Activated CD8-positive, alpha-beta memory T cell treated with anti-CD3 and anti-CD28 coated beads, Interleukin-2, amount 50 U/mL, for 24 hours (primary cell): ENCODE measurements around the gene ESPL1.

ENCODE experiments used
- DNase-seq: peaks from one replicate; pipeline ENCODE4 v3.0.0-alpha.2; 2020; ENCODE audit errors: extremely low read depth

Gene ESPL1

DNA sequence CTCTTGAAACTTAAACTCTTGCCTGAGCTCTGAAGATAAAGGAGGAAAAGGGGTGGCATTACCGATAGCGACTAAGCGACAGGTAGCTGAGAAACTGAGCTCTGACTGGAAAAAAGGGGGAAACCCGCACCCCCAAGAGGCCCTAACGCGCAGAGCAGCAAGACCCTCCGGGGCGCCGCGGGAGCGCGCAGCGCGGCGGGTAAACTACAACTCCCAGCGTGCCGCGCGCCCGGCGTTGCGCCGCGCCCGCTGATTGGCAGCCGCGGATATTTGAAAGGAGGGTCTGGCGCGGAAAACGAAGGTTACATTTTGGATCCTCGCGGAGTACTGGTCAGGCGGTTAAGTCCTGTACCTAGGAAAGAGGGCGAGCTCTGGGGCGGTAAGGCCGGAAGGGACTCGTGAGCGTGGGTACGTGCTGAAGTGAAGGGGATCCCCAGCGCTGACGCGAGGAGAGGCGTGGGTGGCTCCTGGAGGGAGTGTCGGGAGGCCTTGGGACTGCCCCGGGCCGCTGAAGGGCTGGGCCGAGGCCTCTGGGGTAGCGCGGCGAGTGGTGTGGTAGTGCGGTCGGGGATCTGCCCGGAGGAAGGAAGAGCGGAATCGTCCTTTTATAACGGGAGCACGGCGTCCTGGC lies at the start of gene ESPL1:
ESPL1 (plus strand) TSS at position 301 of the 631 bp plus-strand sequence. CDS start 468 bp downstream, outside the sequence.
- peak; percentile 52 for DNase-seq

DNA sequence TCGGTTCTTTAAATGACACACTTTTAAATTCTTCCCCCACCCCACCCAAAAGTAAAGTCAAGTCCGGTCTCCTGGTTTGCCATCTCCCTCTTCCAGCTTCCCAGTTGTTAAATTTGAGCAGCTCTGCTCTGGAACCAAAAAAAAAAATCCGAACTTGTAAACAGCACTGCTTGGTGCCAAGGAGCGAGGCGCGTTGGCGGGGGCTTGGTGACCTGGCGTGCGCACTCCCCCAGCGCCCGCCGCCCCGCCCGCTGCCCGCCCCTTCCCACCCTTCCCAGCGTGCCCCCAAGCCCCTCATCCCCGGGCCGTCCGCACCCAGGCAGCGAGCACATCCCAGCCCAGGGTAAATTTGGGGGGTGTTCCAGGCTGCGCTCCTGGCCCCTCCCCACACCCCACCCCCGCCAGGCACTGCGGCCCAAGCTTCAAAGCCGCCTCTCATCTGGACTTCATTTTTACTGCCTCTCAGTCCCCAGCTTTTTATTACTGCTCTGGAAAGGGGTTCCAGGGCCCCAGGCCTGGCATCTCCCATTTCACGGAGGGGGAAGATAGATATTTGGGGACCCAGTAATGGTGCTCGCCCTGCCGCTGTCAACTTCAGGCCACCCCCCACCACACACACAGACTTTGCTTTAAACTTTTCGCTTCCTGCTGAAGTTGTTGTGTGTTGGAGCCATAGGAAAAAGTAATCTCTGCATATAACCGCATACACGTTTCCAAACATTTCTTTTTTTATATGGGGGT lies 49.4 kb upstream of the ESPL1 start:
- no peak for DNase-seq

DNA sequence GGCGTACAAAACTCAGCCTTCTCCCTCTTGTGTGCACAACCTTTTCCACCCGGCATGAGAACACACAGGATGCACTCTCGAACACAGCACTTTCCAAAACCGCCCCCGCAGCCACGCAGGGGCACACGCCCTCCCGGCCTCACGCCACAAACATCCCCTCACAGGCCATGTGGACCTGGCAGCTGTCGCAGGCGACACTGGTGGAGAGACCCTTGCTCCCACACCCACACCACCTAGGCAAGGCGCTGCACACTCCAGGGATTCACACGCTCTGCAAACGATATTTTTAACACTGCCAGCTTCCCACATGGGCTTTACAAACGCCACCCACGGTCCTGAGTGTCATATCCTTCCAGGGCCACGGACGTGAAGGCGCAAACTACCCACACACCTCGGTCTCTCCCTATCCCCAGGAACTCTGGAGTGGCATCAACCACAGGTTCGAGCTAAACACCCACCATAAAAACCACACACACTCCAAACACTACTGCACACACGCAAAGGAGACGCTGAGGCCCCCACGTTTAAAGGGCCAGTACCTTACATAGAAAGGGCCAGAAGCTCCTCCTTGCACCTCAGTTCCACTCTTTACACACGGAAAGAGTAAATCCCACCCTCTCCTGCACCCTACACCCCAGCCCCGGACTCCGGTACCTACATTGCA lies 48.7 kb upstream of the ESPL1 start:
- no peak for DNase-seq

DNA sequence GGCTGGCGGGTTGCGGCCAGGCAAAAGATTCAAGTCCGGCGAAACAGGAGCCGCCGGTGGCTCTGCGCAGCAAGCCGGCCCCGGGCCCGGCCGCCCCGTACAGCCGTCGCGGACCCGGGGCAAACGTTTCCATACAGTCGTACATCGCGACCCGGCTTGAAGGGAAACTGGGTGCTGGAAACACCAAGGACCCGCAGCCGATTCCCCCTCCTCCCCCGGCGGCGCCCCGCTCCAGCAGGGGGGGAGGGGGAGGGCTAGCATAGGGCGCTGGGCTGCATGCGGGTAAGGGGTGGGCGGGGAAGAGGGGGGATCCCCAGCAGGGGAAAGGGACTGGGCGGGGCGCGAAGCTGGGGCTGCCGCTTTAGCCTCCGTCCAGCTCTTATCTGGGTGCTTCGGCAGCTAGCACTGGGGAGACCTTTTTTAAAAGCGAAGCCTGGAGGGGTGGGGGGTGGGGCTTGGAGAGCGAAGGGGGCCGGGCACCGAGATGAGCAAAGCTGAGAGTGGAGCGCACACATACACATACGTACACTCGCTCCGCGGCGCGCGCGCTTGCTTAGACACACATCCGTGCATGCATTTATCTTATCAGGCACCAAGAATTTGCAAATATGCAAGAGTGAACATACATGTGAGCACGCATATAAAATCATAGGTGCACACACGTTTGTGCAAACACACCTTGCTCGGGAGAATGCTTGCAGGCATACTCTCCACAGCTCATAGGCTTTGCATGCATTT lies 48.0 kb upstream of the ESPL1 start:
- no peak for DNase-seq

DNA sequence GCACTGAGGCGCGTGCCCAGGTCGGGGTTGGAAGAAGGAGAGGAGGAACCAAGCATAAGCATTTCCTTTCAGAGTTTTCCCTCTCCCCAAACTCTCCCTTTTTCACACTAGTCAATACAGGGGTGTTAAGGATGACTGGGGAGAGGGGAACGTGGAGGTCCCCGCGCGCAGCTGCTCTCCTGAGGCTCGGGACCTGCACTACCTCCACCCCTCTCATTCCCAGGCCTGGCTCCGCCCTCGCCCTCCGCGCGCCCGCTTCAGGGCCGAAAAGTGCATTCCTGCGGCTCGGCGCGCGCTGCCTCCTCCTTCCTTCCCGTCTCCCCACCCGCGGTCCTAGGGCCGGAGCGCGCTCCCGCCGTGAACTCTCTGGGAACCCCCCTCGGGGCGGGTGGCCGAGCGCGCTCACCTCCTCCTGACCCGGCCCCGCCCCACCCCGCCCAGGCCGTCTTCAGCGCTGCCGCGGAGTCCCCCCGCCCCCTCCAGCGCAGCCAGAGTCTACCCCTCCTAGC lies 47.4 kb upstream of the ESPL1 start:
- no peak for DNase-seq

DNA sequence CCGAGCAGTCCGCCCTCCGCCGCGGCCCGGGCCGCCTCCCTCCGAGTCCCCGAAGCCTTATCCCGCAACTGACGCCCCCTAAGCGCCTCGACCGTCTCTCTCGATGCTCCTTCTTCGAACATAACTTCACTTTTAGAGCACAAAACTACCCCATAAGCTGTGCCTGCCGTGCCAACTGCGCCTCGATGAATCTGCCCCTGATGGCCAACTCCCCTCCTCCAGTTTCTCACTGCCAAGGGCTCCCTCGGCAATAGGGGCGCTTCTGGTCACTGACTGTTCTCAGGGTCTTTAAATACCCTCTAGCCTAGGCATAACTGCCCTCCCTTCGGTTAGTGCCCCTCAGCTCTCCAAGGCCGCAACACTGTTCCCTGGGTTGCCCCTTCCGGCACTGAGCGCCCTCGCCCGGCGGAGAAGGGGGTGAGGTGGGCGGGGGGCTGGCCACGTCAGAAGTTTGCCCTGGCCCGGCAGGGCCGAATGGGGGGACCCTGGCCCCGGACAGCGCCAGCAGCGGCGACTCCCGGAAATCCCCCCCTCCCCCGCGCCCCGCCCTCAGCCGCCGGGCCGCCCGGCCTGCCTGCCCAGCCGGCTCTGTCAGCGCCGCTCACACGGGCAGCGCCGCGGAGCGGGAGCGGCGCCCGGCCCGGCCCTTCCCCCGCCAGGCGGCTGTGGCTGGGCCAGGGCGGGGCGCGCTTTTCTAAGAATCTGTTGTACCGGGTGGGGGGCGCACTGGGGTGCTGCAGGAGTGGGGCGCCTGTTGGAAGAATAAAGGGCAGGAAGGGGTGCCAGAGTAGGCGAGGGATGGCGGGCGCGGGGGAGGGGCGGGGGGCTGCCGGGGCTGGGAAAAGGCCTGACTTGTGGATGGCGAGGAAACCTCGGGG lies 46.7 kb upstream of the ESPL1 start:
- no peak for DNase-seq

DNA sequence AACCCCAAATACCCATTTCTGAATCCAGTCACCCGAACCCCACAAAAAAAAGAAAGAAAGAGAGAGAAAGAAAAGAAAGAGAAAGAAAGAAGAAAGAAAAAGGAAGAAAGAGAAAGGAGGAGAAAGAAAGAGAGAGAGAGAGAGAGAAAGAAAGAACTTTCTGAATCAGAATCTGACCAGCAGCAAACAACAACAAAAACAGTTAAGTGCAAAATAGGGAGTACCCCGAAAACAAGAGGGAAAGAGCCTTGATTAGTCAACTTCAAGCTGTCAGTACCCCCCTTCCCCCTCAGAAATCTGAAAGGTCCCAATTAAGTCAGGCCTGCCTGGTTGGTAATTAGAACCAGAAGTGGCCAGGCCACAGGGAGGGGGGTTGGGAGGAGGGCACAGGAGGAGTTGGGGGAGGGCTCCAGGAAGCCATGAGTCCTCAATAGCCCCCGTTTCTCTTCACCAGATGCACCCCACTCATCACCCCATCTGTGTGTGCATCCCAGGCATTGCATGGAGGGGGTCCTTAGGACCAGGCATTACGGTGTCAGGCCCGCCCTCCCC lies 45.9 kb upstream of the ESPL1 start:
- DNase-seq = no peak

DNA sequence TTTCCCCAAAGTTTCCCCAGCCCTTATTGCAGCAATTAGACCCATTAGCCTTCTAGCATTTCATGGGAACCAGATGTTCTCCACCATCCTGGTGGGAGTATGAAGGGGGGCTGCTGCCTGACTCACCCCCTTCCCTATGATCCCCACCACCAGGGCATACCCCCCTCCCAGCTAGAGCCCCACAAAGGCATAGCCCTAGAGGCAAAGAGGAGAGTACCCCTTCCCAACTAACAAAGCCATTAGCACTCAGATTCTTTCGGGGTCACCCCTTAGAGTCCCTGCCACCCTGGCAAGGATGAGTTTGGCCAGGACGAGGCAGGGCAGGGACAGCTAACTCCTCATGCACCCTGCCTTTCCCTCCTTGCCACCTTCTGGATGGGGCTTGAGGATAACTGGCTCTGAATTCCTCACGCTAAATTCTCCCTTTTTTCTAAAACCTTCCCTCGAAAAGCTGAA lies 45.3 kb upstream of the ESPL1 start:
- DNase-seq = no peak

DNA sequence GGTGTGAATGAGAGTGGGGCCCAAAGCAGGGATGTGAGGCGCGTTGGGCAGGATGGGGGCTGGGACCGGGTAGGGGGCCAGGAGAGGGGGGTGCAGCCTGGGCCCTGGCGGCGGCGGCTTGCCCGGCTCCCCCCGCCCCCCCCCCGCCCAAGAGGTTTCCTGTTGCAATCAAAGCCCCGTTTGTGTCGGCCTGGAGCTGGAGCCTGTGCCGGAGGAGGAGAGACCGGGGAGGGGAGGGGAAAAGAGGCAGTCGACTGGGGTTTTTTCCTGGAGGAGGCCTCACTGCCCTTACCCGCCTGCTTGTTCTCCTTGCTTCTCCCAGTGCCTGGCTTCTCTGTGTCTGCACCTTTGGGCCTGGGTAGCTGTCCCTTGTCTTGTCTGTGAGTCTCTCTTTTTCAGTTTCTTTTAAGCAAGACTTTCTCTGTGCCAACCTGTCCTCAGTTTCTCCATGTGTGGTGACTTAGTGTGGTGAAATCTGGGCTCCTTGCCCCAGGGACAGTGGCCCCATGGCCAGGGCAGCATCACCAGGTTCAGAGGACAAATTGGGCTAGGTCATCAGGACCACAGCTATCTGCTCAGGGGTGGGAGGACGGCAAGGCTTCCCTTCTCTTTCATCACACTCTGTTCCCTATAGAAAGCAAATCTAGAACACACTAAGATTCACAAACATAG lies 44.6 kb upstream of the ESPL1 start:
- no peak for DNase-seq

DNA sequence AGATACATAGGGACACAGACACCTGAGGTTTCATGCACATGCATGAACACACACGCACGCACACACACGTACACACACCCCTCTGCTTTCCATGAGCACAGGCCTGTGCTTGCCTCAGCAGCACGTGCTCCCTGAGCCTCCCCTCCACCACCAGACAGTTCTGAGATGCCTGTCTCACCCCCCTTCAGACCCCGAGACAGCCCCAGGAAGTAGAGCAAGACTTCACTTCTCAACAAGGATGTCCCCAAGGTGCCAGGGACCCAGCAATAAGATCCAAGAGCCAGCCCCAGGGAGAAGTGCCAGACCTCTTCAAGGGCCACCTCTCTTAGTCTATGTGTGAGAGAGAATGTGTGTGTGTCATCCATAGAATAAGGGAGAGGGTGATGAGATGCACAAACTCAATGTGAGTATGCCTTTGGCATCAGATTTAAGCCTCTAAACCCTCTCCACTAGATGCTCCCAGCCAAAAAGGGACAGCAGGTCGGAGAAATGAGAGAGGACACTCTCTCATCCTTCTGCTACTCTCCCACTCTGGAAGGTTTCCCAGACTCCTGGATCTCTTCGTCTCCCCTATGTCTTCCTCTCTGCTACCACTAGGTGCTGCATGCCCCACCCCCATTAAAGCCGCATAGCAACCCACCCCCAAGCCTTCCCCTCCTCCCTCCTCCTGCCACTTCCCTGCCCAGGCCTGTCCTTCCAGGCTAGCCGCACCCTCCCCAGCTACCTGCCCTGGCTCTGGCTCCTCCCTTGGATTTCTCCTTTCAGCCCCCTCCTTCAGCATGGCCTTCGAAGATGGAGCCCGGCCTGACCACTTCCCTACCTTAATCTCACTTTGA lies 43.8 kb upstream of the ESPL1 start:
- no peak for DNase-seq

DNA sequence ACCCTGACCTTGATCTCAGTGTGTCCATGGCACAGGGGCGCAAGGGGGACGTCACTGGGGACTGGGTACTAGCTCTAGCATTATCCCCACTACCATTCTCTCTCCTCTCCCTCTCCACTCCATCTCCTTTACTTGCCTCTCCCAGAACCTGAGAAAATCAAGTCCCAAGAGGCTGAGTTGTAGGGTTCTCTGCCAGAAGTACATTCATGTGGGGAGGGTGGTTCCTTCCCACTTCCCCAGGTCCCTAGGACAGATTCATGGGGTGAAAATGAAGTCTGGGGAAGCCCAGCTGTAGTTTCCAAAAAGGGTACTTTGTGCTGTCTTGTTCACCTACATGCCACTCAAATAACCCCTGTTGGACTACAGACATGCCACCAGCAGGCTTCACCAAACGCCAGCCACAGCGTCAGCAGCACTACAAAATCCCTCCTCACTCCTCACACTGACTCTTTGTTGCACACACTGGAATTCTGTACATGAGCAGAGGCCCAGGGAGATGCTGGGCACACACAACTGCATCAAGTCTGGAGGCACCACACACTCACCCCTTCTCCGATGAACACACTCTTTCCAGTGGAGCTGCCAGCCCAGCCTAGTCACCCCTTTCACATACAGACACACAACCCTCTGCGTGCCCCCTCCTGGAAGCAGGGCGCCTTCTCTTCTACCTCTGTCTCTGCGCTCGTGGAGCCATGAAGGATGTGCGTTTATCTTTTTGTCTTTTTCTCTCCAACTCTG lies 43.0 kb upstream of the ESPL1 start:
- DNase-seq = no peak

DNA sequence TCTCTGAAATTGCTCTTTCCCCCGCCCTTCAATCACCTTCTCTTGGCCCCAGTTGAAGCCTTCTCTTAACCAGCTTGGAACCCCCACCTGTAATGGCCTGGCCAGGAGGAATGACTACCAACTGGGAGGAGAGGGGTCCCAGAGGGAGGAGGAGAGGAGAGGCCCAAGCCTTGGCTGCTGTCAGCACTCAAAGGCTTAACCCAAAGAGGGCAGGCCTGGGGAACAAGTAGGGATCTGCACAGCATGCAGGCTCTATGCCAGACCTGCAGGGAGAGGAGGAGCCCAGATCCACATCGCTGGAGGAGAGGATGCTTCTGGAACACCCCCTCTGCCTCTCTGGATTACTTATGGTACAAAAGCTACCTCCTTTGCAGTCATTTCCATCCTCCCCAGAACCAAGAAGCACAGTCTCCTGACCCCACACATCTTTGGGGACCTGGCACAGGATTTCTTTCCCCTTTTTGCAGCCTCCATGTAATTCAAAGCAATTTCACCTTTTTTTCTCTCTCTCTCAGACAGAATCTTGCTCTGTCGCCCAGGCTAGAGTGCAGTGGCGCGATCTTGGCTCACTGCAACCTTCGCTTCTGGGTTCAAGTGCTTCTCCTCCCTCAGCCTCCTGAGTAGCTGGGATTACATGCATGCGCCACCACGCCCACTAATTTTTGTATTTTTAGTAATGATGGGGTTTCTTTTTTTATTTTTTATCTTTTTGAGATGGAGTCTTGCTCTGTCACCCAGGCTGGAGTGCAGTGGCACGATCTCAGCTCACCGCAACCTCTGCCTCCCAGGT lies 42.3 kb upstream of the ESPL1 start:
- no peak for DNase-seq

DNA sequence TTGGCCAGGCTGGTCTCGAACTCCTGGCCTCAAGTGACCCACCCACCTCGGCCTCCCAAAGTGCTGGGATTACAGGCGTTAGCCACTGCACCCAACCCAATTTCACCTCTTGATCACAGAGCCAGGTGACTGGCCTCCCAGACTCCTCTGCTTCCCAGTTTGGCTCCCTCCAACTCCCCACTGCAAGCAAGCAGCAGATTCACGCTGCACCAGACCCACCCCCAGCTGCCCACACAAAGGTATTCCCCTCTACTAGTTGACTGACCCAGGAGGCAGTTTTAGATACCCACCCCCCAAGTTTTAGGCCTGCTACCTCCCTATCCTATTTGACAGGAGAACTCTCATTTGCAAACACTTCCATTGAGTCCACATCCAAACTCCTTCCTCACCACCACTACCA lies 41.3 kb upstream of the ESPL1 start:
- no peak for DNase-seq

DNA sequence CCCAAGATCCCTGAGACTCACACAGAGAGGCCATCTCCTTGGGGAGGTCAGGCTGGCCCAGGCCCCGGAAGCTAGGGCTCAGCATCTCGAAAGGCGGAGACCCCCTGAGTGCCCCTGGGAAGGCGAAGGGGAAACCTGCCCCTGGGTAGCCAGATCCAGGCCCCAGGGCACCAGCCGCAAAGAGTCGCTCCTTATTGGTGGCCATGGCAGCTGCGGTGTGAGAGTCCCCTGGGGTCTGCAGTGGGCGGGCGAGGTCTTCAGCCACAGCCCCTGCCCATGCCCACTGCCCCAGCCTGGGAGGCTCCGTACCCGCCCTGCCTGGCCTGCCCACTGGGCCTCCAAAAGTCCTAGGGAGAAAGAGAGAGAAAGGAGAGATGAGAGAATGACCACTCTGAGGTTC lies 40.8 kb upstream of the ESPL1 start:
- no peak for DNase-seq

DNA sequence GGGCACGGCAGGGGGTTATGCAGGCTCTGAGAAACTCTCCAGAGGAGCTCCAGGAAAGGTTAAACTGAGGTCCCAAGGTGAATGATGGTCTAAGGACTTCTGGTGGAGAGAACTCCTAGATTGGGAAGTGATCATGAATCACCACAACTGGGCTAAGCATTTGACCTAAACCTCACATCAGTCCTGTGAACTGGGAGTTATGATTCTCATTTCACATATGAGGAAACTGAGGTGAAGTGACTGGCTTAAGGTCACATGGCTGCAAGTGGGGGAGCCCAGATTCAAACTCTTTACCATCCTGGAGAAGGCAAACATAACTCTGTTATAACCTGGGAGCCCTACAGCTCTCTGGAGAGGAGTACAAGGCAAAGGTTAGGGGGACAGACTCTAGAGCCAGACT lies 40.3 kb upstream of the ESPL1 start:
- DNase-seq = no peak

DNA sequence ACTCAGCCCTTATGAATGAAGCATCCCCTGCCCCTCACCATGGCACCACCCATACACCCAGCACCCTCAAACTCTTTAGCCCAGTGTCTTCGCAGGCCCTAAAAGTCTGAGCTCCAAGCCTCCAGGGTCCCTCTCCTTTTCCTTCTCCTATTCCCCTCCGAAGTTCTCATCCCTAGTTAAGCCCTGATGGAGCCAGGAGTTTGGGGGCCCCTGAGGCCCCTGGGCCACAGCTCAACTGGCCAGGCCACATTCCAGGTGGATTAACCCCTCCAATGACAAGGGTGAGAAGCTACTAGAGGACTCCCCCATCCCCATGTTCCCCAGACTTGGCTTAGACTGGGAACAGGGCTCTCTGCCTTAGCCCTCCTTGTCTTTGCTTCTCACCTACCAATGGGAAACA lies 38.6 kb upstream of the ESPL1 start:
- no peak for DNase-seq

DNA sequence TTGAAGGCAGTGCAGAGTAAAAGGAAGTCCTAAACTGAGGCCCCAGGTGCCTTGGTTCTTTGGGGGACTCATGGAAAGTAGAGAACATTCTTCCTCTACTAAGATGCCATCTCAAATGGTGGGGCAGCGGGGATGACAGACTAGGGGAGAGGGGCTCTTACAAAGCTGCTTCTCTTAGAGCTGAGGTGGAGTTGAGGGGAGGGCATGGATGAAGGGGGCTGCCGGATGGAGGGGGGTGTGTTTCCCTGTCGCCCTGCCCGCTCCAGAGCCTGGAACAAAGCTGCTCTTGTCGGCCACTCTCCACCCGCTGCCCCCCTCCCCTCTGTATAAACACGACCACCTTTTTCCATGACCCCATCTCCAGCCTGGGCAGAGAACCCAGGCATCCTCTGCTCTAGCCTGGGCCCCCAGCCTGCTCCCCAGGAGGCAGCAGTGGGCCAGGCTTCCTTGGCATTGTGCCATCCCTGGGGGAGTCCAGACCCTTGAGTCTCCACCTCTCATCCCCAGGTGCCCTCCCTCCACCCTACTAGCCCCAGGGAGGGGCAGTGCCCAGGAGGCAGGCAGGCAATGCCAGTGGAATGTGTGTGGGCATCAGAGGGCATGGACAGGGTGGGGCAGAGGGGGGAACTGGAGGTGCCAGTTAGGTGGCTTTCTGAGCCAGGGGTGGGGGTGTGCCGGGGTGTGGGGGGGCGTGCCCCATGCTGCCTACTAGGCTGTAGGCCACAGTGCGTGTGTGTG lies 37.8 kb upstream of the ESPL1 start:
- DNase-seq = no peak
